LNCaP clone FGC (cell line): ENCODE data around the gene TAF11L14.
"Not testable (repeated sequence)": the region's sequence is repeated elsewhere in the genome, so short reads cannot be mapped to it uniquely, and the experiment has no call there.

Source experiments
- DNase-seq: peaks from one replicate; pipeline ENCODE4 v3.0.0-alpha.2; 2011; ENCODE audit warnings: low read depth
- H3K4me3 ChIP-seq: 2 replicates; pipeline ENCODE4 v1.5.1; 2011; ENCODE audit warnings: mild to moderate bottlenecking, low read depth, low read length, control low read depth
- CTCF ChIP-seq: IDR thresholded peaks from 2 replicates; pipeline ENCODE4 v1.5.1; 2012; ENCODE audit warnings: mild to moderate bottlenecking; ENCODE audit not compliant: control insufficient read depth, insufficient read depth; ENCODE audit errors: extremely low read depth

TAF11L14 gene

GRCh38 chr5:17634160-17634559, at the start of gene TAF11L14:
Gene TAF11L14 (plus strand): TSS chr5:17634460.
- DNase-seq: no peak
- TF ChIP-seq CTCF: no peak

DNA sequence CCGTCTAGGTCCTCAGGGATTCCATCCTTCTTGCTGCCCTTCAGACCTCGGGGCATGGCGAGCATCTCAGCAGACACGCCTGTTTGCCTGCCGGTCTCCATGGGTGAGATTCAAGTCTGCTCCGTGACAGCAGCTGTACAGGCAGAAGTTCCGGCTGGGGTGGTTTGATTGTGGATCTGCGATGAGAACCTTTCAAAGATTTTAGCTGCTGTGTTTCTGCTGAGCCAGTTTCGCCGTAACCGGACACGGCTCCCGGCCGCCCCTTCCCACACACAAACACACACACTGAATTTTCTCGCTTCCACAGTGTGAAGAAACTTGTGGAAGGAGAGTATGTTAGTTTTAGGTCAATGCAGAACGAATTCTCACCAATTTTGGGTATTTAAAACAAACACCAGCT, 48.6 kb upstream of the TAF11L14 start, which contains the start of gene TAF11L7:
Gene TAF11L7 (minus strand): TSS at position 101 of the 400 bp plus-strand sequence.
- not testable (repeated sequence) for DNase-seq, H3K4me3 ChIP-seq

More at GRCh38 chr5:17634160-17634559, at the start of gene TAF11L14:
- H3K4me3 ChIP-seq: no peak within 1 kb of the TSS

DNA sequence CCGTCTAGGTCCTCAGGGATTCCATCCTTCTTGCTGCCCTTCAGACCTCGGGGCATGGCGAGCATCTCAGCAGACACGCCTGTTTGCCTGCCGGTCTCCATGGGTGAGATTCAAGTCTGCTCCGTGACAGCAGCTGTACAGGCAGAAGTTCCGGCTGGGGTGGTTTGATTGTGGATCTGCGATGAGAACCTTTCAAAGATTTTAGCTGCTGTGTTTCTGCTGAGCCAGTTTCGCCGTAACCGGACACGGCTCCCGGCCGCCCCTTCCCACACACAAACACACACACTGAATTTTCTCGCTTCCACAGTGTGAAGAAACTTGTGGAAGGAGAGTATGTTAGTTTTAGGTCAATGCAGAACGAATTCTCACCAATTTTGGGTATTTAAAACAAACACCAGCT, 43.4 kb upstream of the TAF11L14 start, which contains the start of gene TAF11L8:
Gene TAF11L8 (minus strand): TSS at position 101 of the 400 bp plus-strand sequence.
- DNase-seq, H3K4me3 ChIP-seq: not testable (repeated sequence)

DNA sequence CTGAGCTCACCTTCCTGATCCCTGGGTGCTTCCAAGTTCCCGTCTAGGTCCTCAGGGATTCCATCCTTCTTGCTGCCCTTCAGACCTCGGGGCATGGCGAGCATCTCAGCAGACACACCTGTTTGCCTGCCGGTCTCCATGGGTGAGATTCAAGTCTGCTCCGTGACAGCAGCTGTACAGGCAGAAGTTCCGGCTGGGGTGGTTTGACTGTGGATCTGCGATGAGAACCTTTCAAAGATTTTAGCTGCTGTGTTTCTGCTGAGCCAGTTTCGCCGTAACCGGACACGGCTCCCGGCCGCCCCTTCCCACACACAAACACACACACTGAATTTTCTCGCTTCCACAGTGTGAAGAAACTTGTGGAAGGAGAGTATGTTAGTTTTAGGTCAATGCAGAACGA, 40.0 kb upstream of the TAF11L14 start, which contains the start of gene TAF11L9:
Gene TAF11L9 (minus strand): TSS at position 140 of the 400 bp plus-strand sequence.
- H3K4me3 ChIP-seq, DNase-seq: not testable (repeated sequence)

DNA sequence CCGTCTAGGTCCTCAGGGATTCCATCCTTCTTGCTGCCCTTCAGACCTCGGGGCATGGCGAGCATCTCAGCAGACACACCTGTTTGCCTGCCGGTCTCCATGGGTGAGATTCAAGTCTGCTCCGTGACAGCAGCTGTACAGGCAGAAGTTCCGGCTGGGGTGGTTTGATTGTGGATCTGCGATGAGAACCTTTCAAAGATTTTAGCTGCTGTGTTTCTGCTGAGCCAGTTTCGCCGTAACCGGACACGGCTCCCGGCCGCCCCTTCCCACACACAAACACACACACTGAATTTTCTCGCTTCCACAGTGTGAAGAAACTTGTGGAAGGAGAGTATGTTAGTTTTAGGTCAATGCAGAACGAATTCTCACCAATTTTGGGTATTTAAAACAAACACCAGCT, 36.5 kb upstream of the TAF11L14 start, which contains the start of gene TAF11L10:
Gene TAF11L10 (minus strand): TSS at position 101 of the 400 bp plus-strand sequence.
- not testable (repeated sequence) for DNase-seq

DNA sequence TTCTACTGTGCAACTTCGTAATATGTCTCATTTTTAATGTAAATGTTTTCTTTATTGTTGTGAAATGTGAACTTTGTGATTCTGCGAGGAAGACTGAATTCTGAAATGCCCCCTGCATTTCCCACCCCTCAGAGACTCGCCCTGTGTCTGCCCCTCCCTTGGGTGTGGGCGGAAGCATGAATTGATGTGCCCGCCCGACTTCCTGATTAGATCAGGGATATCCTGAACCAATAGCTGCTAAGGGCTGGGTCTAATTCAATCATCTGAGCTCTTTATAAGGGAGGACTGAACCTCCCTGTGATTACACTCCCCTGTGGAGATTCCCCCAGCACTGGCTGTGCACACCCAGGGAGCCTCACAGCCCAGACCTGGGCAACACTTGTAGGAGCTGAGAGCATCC, 30.4 kb upstream of the TAF11L14 start, which contains the start of gene TAF11L11:
Gene TAF11L11 (plus strand): TSS at position 304 of the 400 bp plus-strand sequence.
- not testable (repeated sequence) for H3K4me3 ChIP-seq, DNase-seq

More for the DNA sequence above, 36.5 kb upstream of the TAF11L14 start, which contains the start of gene TAF11L10:
- H3K4me3 ChIP-seq: not testable (repeated sequence)

- no peak for TF ChIP-seq CTCF
Measured at GRCh38 chr5:17604951-17605350, 29.3 kb upstream of the TAF11L14 start.

DNA sequence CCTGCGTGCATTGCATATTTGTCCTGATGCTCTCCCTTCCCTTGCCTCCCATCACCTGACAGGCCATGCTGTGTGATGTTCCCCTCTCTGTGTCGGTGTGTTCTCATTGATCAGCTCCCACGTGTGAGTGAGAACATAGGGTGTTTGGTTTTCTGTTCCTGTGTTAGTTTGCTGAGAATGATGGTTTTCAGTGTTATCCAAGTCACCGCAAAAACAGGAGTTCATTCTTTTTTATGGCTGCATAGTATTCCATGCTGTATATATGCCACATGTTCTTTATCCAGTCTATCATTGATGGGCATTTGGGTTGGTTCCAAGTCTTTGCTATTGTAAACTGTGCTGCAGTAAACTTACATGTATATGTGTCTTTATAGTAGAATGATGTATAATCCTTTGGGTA, 26.8 kb upstream of the TAF11L14 start:
- not testable (repeated sequence) for H3K4me3 ChIP-seq, DNase-seq

More at GRCh38 chr5:17604951-17605350, 29.3 kb upstream of the TAF11L14 start:
- no peak for DNase-seq
- H3K4me3 ChIP-seq: no peak overlapping the region

DNA sequence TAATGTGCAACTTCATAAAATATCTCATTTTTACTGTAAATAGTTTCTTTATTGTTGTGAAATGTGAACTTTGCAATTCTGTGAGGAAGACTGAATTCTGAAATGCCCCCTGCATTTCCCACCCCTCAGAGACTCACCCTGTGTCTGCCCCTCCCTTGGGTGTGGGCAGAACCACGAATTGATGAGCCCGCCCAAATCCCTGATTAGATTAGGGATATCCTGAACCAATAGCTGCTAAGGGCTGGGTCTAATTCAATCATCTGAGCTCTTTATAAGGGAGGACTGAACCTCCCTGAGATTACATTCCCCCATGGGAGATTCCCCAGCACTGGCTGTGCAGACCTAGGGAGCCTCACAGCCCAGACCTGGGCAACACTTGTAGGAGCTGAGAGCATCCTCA, 24.2 kb upstream of the TAF11L14 start, which contains the start of gene TAF11L12:
Gene TAF11L12 (plus strand): TSS at position 301 of the 400 bp plus-strand sequence.
- not testable (repeated sequence) for DNase-seq

DNA sequence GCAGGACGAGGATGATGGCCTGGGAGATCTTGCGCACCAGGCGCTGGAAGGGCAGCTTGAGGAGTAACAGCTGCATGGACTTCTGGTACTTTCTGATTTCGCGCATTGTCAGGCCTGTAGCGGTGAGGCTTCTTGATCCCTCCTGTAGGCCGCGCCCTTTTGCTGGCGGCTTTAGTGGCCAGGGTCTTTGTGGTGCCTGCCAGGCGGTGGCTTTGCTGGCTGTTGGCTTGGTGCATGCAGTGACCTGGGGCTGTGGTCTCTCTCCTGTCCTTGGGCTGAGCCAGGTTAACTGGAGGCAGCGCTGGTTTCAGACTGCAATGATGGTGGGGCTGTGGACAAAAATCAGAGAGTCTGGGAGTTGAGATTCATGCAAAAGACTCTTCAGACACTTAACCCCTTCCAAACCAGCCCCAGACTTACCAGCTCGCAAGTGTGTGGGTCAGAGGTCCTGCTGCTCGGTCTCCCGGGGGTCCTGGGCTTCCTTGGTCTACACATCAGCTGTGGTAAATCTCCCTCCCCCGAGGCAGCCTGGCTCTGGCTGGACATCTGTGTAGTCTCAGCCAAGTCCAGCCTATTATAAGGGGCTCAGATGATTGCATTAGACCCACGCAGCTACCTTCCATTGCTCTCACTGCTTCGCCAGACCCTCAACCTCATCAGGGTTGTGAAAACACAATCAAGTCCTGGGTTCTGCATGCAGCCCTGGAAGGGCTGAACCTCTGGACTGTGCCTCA, 19.2 kb upstream of the TAF11L14 start:
- H3K4me3 ChIP-seq: no peak overlapping the region
- TF ChIP-seq CTCF: no peak
- no peak for DNase-seq

More for the DNA sequence above, 24.2 kb upstream of the TAF11L14 start, which contains the start of gene TAF11L12:
- not testable (repeated sequence) for H3K4me3 ChIP-seq
